ENCODE measurements around the gene ACRBP.

Gene ACRBP

DNA sequence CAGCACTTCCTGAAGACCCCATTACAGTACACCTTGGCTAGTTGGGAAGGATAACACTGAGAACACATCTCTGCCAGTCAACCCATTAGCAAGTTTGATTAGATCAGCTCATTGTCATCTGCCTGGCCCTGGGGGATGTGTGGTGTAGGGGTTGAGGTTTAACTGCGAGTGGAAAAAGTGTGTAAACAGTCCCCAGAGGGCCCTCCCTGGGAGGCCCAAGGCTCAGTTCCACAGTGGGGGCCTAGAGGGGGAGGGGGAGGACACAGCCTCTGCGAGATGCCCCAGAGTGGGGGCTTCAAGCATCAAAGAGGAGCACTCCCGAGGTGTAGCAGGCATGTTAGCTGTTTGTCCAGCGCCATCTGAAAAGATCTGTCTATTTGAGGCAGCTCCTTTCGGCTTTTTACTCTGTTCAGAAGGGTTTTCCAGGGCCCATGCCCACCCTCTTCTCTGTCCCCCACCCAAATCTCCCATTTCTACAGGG lies 11.8 kb downstream of the ACRBP start:
- TF ChIP-seq, protein P1, sequence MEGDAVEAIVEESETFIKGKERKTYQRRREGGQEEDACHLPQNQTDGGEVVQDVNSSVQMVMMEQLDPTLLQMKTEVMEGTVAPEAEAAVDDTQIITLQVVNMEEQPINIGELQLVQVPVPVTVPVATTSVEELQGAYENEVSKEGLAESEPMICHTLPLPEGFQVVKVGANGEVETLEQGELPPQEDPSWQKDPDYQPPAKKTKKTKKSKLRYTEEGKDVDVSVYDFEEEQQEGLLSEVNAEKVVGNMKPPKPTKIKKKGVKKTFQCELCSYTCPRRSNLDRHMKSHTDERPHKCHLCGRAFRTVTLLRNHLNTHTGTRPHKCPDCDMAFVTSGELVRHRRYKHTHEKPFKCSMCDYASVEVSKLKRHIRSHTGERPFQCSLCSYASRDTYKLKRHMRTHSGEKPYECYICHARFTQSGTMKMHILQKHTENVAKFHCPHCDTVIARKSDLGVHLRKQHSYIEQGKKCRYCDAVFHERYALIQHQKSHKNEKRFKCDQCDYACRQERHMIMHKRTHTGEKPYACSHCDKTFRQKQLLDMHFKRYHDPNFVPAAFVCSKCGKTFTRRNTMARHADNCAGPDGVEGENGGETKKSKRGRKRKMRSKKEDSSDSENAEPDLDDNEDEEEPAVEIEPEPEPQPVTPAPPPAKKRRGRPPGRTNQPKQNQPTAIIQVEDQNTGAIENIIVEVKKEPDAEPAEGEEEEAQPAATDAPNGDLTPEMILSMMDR (conservative IDR thresholded peaks at IDR 0.05; ENCODE audit: control insufficient read depth, insufficient read depth, low read depth, low read length): no peak
- no peak for DNase-seq (ENCODE audit: low read depth)
- no peak overlapping the region for H3K4me3 ChIP-seq (ENCODE audit: control insufficient read depth, low read depth, low read length)

DNA sequence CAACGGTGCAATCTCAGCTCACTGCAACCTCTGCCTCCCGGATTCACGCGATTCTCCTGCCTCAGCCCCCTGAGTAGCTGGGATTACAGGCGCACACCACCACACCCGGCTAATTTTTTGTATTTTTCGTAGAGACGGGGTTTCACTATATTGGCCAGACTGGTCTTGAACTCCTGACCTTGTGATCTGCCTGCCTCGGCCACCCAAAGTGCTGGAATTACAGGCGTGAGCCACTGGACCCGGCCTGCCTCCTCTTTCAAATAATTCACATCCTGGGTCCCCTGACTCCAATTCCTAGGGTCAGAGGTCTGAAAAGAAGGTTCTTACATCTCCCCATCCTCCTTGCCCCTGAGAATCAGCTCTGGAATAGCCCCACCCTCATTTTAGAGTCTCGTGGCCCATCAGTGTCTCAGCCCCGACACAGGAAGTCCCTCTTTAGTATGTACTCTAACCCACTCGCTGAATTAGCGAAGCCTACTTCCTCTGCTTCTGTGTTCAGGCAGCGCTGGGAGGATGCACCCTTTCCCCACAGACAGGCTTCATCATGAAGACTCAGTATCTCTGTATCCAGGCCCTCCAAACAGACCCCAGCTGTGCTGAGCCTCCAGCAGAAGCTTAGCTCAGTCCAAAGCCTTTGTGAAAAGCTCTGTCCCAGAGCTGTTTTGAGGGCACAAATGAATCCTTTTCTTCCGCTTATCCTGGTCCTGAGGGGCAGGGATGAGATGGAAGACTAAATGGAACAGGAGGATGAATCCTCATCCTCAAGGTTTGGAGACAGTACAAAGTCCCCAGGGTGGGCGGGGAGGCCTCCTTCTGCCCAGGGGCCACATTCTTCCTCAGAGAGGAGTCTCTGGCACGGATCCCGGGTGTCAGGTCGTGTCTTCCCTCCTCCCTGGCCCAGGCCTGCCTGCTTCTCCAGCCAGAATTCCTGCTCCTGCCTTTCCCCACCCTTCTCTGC lies 14.9 kb downstream of the ACRBP start:
- TF ChIP-seq, protein P1 (conservative IDR thresholded peaks at IDR 0.05; ENCODE audit: control insufficient read depth, insufficient read depth, low read depth, low read length): no peak

DNA sequence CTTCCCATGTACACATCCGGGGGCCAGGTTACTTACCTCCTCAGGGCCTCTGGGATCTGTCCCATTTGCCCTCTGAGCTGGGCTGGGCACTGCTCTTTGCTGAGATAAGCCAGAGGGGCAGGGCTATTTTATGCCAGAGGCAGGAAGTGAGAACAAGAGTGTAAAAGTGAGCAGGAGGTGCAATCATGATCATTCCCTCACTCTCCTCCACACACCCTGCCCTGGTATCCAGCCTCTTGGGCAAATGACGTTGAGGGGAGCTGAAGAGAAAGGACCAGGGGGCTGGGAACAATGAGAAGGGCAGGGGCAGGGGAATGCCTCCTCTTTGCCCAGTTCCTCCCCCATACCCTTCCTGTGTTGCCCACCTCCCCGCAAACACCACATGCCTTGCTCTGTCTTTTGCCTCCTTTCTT lies 15.7 kb downstream of the ACRBP start:
- TF ChIP-seq, protein P1 (conservative IDR thresholded peaks at IDR 0.05; ENCODE audit: control insufficient read depth, insufficient read depth, low read depth, low read length): no peak
- H3K4me3 ChIP-seq (ENCODE audit: control insufficient read depth, low read depth, low read length): no peak overlapping the region
- DNase-seq (ENCODE audit: low read depth): no peak

More for the DNA sequence above, 14.9 kb downstream of the ACRBP start:
- no peak for DNase-seq (ENCODE audit: low read depth)
- no peak overlapping the region for H3K4me3 ChIP-seq (ENCODE audit: control insufficient read depth, low read depth, low read length)

DNA sequence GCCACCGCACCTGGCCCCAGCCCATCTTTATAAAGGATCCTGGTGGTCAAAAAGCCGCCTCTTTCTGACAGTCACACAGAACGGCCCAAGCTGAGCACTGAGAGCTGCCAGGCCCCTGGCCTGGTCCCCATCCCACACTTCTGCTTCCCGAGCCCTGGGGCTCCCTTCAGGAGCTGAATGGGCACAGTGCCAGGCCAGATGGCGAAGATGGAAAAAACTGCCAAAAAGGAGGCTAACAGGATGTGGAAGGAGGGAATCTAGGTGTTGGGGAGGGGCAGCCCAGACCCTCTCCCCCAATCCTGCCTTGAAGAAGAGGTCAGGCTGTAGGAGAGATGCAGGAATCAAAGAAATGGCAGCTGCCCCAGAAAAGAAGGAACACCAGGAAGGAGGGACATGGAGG lies 16.5 kb downstream of the ACRBP start:
- DNase-seq (ENCODE audit: low read depth): no peak
- TF ChIP-seq, protein P1 (conservative IDR thresholded peaks at IDR 0.05; ENCODE audit: control insufficient read depth, insufficient read depth, low read depth, low read length): no peak
- H3K4me3 ChIP-seq (ENCODE audit: control insufficient read depth, low read depth, low read length): no peak overlapping the region

DNA sequence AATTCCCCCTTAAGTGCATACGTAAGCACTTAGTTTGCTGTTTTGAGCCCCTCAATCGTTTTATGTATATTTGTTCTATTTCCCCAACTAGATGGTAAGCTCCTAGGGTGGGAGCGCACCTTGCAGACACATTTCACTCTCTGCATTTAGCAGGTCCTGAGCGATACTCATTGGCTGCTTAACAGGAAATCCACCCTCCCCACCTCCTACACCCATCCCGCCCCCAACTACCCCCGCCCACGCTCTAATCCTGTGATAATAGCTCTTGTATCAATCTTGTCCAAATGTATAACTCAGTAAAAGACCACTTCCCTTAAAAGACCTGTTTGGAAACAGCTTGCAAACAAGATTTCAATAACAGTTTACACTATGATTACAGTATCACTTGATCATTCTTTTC lies 19.6 kb downstream of the ACRBP start:
- DNase-seq (ENCODE audit: low read depth): no peak
- TF ChIP-seq, protein P1 (conservative IDR thresholded peaks at IDR 0.05; ENCODE audit: control insufficient read depth, insufficient read depth, low read depth, low read length): no peak
- no peak overlapping the region for H3K4me3 ChIP-seq (ENCODE audit: control insufficient read depth, low read depth, low read length)

DNA sequence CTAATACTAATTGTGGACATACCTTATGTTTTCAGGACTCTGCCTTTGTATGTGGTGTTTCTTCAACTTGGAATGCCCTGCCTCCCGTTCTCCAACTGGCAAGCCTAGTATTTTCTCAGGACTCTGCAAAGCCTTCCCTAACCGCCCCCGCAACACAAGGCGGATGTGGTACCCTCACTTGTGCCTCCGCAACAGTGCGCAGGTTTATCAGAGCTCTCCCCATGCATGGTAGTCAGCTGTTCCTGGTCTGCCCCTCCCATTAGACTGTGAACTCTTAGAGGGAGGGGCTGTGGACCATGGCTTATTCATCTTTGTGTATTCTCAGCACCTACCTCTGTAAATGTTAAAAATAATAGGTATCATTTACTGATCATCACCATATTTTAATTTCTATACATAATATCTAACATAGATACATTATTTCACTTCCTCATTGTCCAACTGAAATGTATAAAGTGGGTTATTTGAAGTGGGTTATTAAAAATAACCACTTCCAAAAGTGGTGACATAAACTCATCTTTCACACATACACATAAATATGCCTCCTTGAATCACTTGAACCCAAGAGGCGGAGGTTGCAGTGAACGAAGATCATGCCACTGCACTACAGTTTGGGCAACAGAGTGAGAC lies 20.5 kb downstream of the ACRBP start:
- no peak for DNase-seq (ENCODE audit: low read depth)
- no peak overlapping the region for H3K4me3 ChIP-seq (ENCODE audit: control insufficient read depth, low read depth, low read length)
- TF ChIP-seq, protein P1 (conservative IDR thresholded peaks at IDR 0.05; ENCODE audit: control insufficient read depth, insufficient read depth, low read depth, low read length): no peak

Measured in fibroblast of mammary gland (primary cell).